A549 (cell line): ENCODE data around the gene CDH19. TPM values are rescaled to one million over a fixed set of nuclear protein-coding genes. Genes with fewer than 3 reads are reported as not detected.
A peak's percentile ranks its signal among the peaks of the same experiment; 100 is the strongest.

ENCODE experiments used
- ATAC-seq, 2 experiments: fragments of 200-7000 bp in 1 of 2; fragments of >200 bp in 1 of 2; cut with Nextera tagmentation in 1 of 2; cut with Tn5 transposase in 1 of 2; 3 replicates each; pipeline versions ENCODE4 v1.8.0 to v1.9.1; 2018 to 2020; ENCODE audit warnings: mild to moderate bottlenecking in 1 of 2, moderate library complexity in 1 of 2
- CTCF ChIA-PET: fragments of 300-600 bp; sonication (Branson Sonifier 250); formaldehyde crosslinking; extraction: SDS; loops from one replicate; lab custom pipeline; 2021; ENCODE audit warnings: antibody characterized with exemption, inconsistent platforms; lab: Yijun Ruan, JAX
- POLR2A ChIA-PET: fragments of 350-600 bp; formaldehyde crosslinking; extraction: SDS; loops from one replicate; lab custom pipeline; 2021; ENCODE audit warnings: antibody characterized with exemption, inconsistent platforms; lab: Yijun Ruan, JAX
- DNase-seq, 2 experiments: peaks; one replicate each; pipeline versions ENCODE4 v3.0.0 to v3.0.0-alpha.2; 2011 to 2016; ENCODE audit warnings: low read depth in 1 of 2, low spot score in 1 of 2
- FAIRE-seq: peaks from 2 replicates; lab custom pipeline; 2011; peaks lifted over from hg19 to GRCh38; lab: Jason Lieb, UNC
- H3K27ac ChIP-seq, 2 experiments: fragments of >200 bp; sonication (Bioruptor Twin); formaldehyde crosslinking; 3 replicates each; pipeline ENCODE4 v1.5.1; 2016 to 2017
- H3K4me1 ChIP-seq: fragments of >200 bp; sonication (Bioruptor Twin); formaldehyde crosslinking; 3 replicates; pipeline ENCODE4 v1.6.1; 2016
- H3K4me2 ChIP-seq: fragments of >200 bp; sonication (Bioruptor Twin); formaldehyde crosslinking; 3 replicates; pipeline ENCODE4 v1.6.1; 2016
- H3K4me3 ChIP-seq: fragments of >200 bp; sonication (Bioruptor Twin); formaldehyde crosslinking; 3 replicates; pipeline ENCODE4 v1.5.1; 2016
- H3K9me3 ChIP-seq: fragments of >200 bp; sonication (Bioruptor Twin); formaldehyde crosslinking; 3 replicates; pipeline ENCODE4 v1.6.1; 2016
- CBX8 ChIP-seq: fragments of 200-600 bp; sonication (generic); IDR thresholded peaks from 2 replicates; pipeline ENCODE4 v1.6.1; 2016
- CEBPB ChIP-seq, 2 experiments: fragments of >200 bp in 1 of 2; sonication (Bioruptor Twin) in 1 of 2; formaldehyde crosslinking in 1 of 2; IDR thresholded peaks; 2 replicates each; pipeline ENCODE4 v1.6.1; 2012 to 2016
- EHMT2 ChIP-seq: fragments of 200-600 bp; sonication (generic); IDR thresholded peaks from 2 replicates; pipeline ENCODE4 v1.6.1; 2016; ENCODE audit warnings: antibody characterized with exemption, low read depth, mild to moderate bottlenecking, moderate library complexity
- FOSB ChIP-seq: fragments of 250-450 bp; sonication (Bioruptor Pico); IDR thresholded peaks from 2 replicates; pipeline ENCODE4 v1.5.0; 2020; ENCODE audit warnings: mild to moderate bottlenecking, moderate library complexity
- HDAC2 ChIP-seq: fragments of 200-600 bp; sonication (generic); IDR thresholded peaks from 2 replicates; pipeline ENCODE4 v1.6.1; 2016
- HEYL ChIP-seq: fragments of 250-450 bp; sonication (Bioruptor Pico); IDR thresholded peaks from 2 replicates; pipeline ENCODE4 v1.8.0; 2021; ENCODE audit warnings: mild to moderate bottlenecking, moderate library complexity
- HOXA7 ChIP-seq: fragments of 250-450 bp; sonication (Bioruptor Pico); IDR thresholded peaks from 2 replicates; pipeline ENCODE4 v1.5.0; 2020; ENCODE audit warnings: mild to moderate bottlenecking, moderate library complexity
- HOXB13 ChIP-seq: fragments of 250-450 bp; sonication (Bioruptor Pico); IDR thresholded peaks from 2 replicates; pipeline ENCODE4 v1.5.0; 2020; ENCODE audit warnings: low read depth, mild to moderate bottlenecking, moderate library complexity
- JUNB ChIP-seq: fragments of >200 bp; sonication (Bioruptor Twin); formaldehyde crosslinking; IDR thresholded peaks from 2 replicates; pipeline ENCODE4 v1.6.1; 2016
- MAFK ChIP-seq: fragments of 450-650 bp; IDR thresholded peaks from 2 replicates; pipeline ENCODE4 v1.6.1; 2014; ENCODE audit not compliant: partially characterized antibody
- MYC ChIP-seq: IDR thresholded peaks from 2 replicates; pipeline ENCODE4 v1.6.1; 2012; ENCODE audit warnings: mild to moderate bottlenecking, inconsistent platforms, low read length, improper control_type of control experiment, borderline replicate concordance
- NPAS2 ChIP-seq: fragments of 250-450 bp; sonication (Bioruptor Pico); IDR thresholded peaks from 2 replicates; pipeline ENCODE4 v1.8.0; 2022; ENCODE audit warnings: mild to moderate bottlenecking, moderate library complexity, borderline replicate concordance
- RCOR1 ChIP-seq: fragments of 150-350 bp; IDR thresholded peaks from 2 replicates; pipeline ENCODE4 v1.6.1; 2014; ENCODE audit warnings: antibody characterized with exemption, low read length, low read depth
- RNF2 ChIP-seq: fragments of 200-600 bp; sonication (generic); IDR thresholded peaks from 2 replicates; pipeline ENCODE4 v1.6.1; 2016; ENCODE audit warnings: low read depth, mild to moderate bottlenecking, antibody characterized with exemption, moderate library complexity, borderline replicate concordance
- SREBF2 ChIP-seq: fragments of 450-650 bp; IDR thresholded peaks from 2 replicates; pipeline ENCODE4 v1.6.1; 2014; ENCODE audit warnings: mild to moderate bottlenecking, moderate library complexity
- TFCP2L1 ChIP-seq: fragments of 250-450 bp; sonication (Bioruptor Pico); IDR thresholded peaks from 2 replicates; pipeline ENCODE4 v1.5.0; 2021; ENCODE audit warnings: mild to moderate bottlenecking
- TP53 ChIP-seq: fragments of 250-450 bp; sonication (Bioruptor Pico); IDR thresholded peaks from 2 replicates; pipeline ENCODE4 v1.5.0; 2021; ENCODE audit warnings: mild to moderate bottlenecking, moderate library complexity
- ZFP36 ChIP-seq: fragments of 450-650 bp; IDR thresholded peaks from 2 replicates; pipeline ENCODE4 v1.6.1; 2014; ENCODE audit warnings: borderline replicate concordance; ENCODE audit not compliant: partially characterized antibody
- WGBS: methylation state at CpG from one replicate; pipeline ENCODE4 v1.1.6; 2017; ENCODE audit errors: missing lambda C conversion rate; 5-methylcytosine and 5-hydroxymethylcytosine counted together
- polyA plus RNA-seq, 4 experiments: library from polyadenylated mRNA; depleted of rRNA in 3 of 4; stranded (reverse); fragments of >200 nt; fragmentation: RNase III in 1 of 4; extraction: RNeasy Plus Mini Kit Qiagen cat#74134 plus additional on column Dnase treatment in 1 of 4; gene quantifications; 2 replicates in 3 of 4; 3 replicates in 1 of 4; pipeline ENCODE4 v1.2.3, GENCODE V29; 2011 to 2017
- TF ChIP-seq, protein P1 (sequence below): IDR thresholded peaks from 2 replicates; pipeline ENCODE4 v1.6.1; 2012
- TF ChIP-seq, protein P2 (sequence below): IDR thresholded peaks from 2 replicates; pipeline ENCODE4 v1.6.1; 2012; ENCODE audit warnings: low read depth, borderline replicate concordance
- TF ChIP-seq, protein P3 (sequence below): fragments of >200 bp; sonication (Bioruptor Twin); formaldehyde crosslinking; IDR thresholded peaks from 3 replicates; pipeline ENCODE4 v1.6.1; 2016
- TF ChIP-seq, protein P4 (sequence below): fragments of 150-350 bp; IDR thresholded peaks from 2 replicates; pipeline ENCODE4 v1.6.1; 2014; ENCODE audit warnings: low read depth, mild to moderate bottlenecking, low read length

Gene CDH19
- polyA plus RNA-seq, 2 of the 4 experiments (the other 2 are of a cell fraction): 1.4 to 1.5 TPM

DNA sequence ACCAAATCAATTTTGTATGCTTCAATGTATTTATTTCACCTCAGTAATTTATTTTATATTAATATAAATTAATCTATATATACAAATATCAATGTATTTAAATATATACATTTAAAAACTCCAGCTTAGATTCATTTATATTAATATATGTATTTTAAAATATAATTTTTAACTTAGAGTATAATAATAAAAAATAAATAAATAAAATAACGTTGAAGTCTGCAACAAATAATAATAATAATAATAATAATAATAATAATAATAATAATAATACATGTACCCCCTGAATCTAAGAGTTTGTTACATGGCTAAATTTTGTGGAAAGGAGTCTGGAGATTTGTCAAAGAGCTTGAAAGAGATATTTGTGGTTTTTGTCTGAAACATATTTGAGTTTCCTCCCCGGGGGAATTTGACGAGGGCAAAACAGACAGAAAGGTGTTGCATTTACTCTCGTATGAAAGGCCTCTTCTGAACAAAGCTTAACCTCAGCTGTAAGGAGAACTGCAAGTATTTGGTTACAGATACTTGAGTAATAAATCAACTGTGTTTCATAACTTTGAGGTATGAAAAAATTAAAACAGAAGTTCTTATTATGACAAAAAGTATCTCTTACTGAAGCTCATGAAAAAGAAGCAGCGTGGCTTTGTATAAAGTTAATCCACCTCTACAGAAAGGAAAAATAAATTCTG is 93.4 kb downstream of the CDH19 start:
- CTCF ChIA-PET: interaction anchor here (0.6 to 1.0 kb wide), 3 partner anchors 15 to 558 kb away, joined by 3 read pairs; no protein-coding TSS in a partner anchor
- WGBS: 23% methylated on average over 5 of the region's 5 CpGs
- H3K4me2 ChIP-seq: peak overlapping the region; percentile 53

DNA sequence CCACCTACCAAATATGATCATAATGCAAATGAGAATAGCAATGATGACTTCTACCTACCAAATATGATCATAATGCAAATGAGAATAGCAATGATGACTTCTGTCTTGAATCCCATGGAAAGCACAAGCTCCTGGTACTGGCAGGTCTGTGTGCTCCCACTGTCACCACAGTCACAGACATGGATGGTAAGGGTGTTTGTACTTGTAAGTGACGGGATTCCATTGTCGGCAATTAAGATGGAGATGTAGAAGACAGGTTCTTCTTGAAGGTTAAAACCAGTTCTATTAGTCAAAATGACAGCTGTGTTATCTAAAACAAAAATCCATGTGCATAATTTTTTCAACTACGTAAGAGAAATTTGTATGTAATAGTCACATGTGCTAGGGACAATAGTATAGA is 95.0 kb downstream of the CDH19 start:
- TF ChIP-seq HOXB13: no peak
- no peak for TF ChIP-seq MYC
- TF ChIP-seq ZFP36: no peak
- no peak for TF ChIP-seq JUNB
- TF ChIP-seq RNF2: no peak
- TF ChIP-seq CBX8: no peak
- WGBS: 87% methylated on average over 3 of the region's 3 CpGs
- Histone ChIP-seq H3K4me2 (no peak overlapping the region; the same call in 2 of the 3 replicates), H3K4me1 (peaks cover 33% of the 10 kb centered on the region; the same call in 2 of the 3 replicates), H3K4me3 (no peak overlapping the region), H3K9me3 (no peaks in the 10 kb centered on the region), H3K27ac (no peak overlapping the region)
- DNase-seq (no peak), FAIRE-seq (no peak), ATAC-seq (no peak)
- ChIA-PET CTCF (no interaction called here), POLR2A (no interaction called here)

More for the DNA sequence above, 93.4 kb downstream of the CDH19 start:
- TF ChIP-seq CEBPB (IDR thresholded peaks at IDR 0.05): peak in 1 of 2 experiments; percentile 30; a peak in 2 of 4 replicates
- TF ChIP-seq TP53 (CRISPR knock-in tag): no peak
- no peak for TF ChIP-seq SREBF2
- TF ChIP-seq, protein P1, sequence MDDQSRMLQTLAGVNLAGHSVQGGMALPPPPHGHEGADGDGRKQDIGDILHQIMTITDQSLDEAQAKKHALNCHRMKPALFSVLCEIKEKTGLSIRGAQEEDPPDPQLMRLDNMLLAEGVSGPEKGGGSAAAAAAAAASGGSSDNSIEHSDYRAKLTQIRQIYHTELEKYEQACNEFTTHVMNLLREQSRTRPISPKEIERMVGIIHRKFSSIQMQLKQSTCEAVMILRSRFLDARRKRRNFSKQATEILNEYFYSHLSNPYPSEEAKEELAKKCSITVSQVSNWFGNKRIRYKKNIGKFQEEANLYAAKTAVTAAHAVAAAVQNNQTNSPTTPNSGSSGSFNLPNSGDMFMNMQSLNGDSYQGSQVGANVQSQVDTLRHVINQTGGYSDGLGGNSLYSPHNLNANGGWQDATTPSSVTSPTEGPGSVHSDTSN: no peak
- TF ChIP-seq EHMT2: no peak
- H3K27ac ChIP-seq: peak overlapping the region; percentile 40 to 61; a peak in 4 of 6 replicates
- H3K4me1 ChIP-seq: peaks cover 33% of the 10 kb centered on the region; the same call in 2 of the 3 replicates
- no peak for FAIRE-seq
- H3K9me3 ChIP-seq: no peaks in the 10 kb centered on the region
- POLR2A ChIA-PET: no interaction called here
- ATAC-seq: no peak
- H3K4me3 ChIP-seq: no peak overlapping the region
- peak in 1 of 2 experiments; percentile 5 for DNase-seq

DNA sequence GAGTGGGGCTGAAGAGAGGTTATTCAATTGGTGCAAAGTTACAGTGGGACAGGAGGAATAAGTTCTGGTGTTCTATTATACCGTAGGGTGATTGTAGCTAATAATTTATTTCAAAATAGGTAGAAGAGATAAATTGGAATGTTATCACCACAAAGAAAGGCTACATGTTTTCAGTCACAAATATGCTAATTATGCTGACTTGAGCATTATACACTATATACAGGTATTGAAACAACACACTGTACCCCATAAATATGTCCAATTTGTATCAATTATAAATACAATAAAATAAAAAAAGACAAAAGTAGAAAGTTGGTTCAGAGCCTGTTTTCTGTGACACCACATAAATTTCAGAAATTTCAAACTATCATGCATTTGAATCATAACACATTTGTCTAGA is 97.7 kb downstream of the CDH19 start:
- ChIA-PET CTCF (no interaction called here), POLR2A (no interaction called here)
- TF ChIP-seq MAFK (peak; percentile 41), RCOR1 (no peak)
- WGBS: 41% methylated on average over 1 of the region's 1 CpG
- FAIRE-seq (no peak), DNase-seq (no peak), ATAC-seq (no peak)
- Histone ChIP-seq H3K27ac (no peak overlapping the region), H3K4me1 (peaks cover 21% of the 10 kb centered on the region; the same call in 2 of the 3 replicates), H3K4me3 (no peak overlapping the region), H3K9me3 (no peaks in the 10 kb centered on the region), H3K4me2 (no peak overlapping the region)

DNA sequence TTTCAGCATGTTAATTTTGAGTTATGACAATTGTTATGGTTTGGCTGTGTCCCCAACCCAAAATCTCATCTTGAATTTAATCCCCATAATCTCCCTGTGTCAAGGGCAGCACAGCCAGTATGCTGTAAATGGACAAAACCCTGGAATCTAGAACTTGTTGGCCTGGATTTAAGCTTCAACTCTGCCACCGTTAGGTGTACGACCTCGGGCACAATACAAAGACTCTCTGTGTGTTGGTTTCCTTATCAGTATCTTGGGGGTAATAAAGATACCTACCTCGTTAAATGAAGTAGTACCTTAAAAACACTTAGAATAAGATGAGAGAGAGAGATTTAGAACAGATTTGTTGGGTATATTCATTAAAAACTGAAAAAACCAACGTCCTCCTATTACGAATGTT is 106.5 kb downstream of the CDH19 start:
- Histone ChIP-seq H3K4me2 (no peak overlapping the region), H3K4me3 (no peak overlapping the region), H3K27ac (no peak overlapping the region), H3K9me3 (no peaks in the 10 kb centered on the region), H3K4me1 (no peaks in the 10 kb centered on the region)
- ATAC-seq (no peak), DNase-seq (no peak), FAIRE-seq (no peak)
- ChIA-PET CTCF (no interaction called here), POLR2A (no interaction called here)
- no peak for TF ChIP-seq RCOR1
- TF ChIP-seq FOSB (CRISPR knock-in tag): no peak
- TF ChIP-seq HOXA7 (CRISPR knock-in tag): no peak
- no peak for TF ChIP-seq HEYL (CRISPR knock-in tag)
- no peak for TF ChIP-seq NPAS2 (CRISPR knock-in tag)
- TF ChIP-seq, protein P2, sequence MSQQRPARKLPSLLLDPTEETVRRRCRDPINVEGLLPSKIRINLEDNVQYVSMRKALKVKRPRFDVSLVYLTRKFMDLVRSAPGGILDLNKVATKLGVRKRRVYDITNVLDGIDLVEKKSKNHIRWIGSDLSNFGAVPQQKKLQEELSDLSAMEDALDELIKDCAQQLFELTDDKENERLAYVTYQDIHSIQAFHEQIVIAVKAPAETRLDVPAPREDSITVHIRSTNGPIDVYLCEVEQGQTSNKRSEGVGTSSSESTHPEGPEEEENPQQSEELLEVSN: no peak
- TF ChIP-seq HOXB13: no peak
- TF ChIP-seq EHMT2: no peak
- TF ChIP-seq, protein P3, sequence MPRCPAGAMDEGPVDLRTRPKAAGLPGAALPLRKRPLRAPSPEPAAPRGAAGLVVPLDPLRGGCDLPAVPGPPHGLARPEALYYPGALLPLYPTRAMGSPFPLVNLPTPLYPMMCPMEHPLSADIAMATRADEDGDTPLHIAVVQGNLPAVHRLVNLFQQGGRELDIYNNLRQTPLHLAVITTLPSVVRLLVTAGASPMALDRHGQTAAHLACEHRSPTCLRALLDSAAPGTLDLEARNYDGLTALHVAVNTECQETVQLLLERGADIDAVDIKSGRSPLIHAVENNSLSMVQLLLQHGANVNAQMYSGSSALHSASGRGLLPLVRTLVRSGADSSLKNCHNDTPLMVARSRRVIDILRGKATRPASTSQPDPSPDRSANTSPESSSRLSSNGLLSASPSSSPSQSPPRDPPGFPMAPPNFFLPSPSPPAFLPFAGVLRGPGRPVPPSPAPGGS: no peak
- TF ChIP-seq, protein P4, sequence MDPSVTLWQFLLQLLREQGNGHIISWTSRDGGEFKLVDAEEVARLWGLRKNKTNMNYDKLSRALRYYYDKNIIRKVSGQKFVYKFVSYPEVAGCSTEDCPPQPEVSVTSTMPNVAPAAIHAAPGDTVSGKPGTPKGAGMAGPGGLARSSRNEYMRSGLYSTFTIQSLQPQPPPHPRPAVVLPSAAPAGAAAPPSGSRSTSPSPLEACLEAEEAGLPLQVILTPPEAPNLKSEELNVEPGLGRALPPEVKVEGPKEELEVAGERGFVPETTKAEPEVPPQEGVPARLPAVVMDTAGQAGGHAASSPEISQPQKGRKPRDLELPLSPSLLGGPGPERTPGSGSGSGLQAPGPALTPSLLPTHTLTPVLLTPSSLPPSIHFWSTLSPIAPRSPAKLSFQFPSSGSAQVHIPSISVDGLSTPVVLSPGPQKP: no peak
- TF ChIP-seq SREBF2: no peak
- TF ChIP-seq HDAC2: no peak
- no peak for TF ChIP-seq TFCP2L1 (CRISPR knock-in tag)
- 62% methylated on average over 6 of the region's 6 CpGs for WGBS
